Nephron (organoid): Measurements from ENCODE around the gene GLI3.
A peak's percentile ranks its signal among the peaks of the same experiment; 100 is the strongest.

Source experiments
- H3K27ac Mint-ChIP-seq, 3 experiments: 2 replicates each; pipeline ENCODE4 v1.8.0; 2020; ENCODE audit warnings: mixed read lengths in 3 of 3, mild to moderate bottlenecking in 2 of 3, moderate library complexity in 1 of 3
- H3K27me3 Mint-ChIP-seq: 2 replicates; pipeline ENCODE4 v1.8.0; 2021; ENCODE audit warnings: low read depth, mild to moderate bottlenecking, moderate library complexity, mixed read lengths
- H3K36me3 Mint-ChIP-seq: 2 replicates; pipeline ENCODE4 v1.8.0; 2020; ENCODE audit warnings: low read depth, mixed read lengths
- H3K4me1 Mint-ChIP-seq: 2 replicates; pipeline ENCODE4 v1.8.0; 2020; ENCODE audit warnings: mixed read lengths
- H3K4me3 Mint-ChIP-seq, 3 experiments: 2 replicates each; pipeline ENCODE4 v1.8.0; 2020; ENCODE audit warnings: mild to moderate bottlenecking in 3 of 3, mixed read lengths in 3 of 3, moderate library complexity in 2 of 3
- H3K9me3 Mint-ChIP-seq: 2 replicates; pipeline ENCODE4 v1.8.0; 2020; ENCODE audit warnings: mixed read lengths
- TF ChIP-seq, protein P1 (sequence below), 3 experiments: fragments of 200-600 bp; sonication (generic); IDR thresholded peaks; one replicate each; pipeline ENCODE4 v1.5.0; 2021; ENCODE audit warnings: antibody characterized with exemption in 3 of 3; ENCODE audit not compliant: unreplicated experiment in 3 of 3

Gene GLI3

DNA sequence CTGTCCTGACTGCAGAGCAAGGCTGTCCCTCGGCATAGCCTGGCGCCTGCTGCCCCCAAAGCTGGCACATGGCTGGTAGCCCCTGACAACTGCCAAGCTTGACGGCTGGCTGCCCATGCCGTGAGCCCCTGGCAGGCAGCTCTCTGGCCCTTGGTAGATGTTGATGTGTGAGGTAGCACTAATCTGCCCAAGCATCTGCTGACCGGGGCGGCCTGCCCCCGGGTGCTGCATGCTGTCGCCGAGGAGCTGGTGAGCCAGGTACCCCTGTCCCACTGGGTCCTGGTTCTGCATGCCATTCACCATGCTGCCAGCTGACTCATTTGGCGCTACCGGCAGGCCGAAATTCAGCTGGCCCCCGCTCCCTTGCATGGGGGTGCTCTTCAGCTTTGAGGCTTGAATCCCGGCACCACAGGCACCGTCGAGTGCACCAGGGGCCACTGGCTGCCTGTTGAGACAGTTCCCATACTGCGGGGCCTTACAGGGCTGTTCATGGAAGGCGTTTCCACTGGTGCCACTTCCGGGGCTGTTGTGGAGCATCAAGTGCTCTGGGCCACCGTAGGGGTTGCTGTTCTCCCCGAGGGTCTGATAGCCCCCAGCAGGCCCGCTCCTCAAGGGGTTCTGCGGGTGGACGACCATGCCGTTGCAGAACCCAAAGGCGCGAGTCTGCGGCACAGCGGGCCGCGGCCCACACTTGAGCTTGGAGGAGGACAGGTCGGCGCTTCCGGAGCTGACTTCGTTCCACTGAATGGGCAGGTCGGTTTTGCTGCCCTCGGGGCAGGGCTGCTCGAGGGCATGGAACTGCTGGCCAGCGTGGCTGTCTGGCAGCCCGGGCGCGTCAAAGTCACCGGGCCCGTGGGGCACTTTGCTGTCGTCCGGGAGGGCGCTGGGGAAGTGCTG lies 271.9 kb downstream of the GLI3 start:
- TF ChIP-seq, protein P1, sequence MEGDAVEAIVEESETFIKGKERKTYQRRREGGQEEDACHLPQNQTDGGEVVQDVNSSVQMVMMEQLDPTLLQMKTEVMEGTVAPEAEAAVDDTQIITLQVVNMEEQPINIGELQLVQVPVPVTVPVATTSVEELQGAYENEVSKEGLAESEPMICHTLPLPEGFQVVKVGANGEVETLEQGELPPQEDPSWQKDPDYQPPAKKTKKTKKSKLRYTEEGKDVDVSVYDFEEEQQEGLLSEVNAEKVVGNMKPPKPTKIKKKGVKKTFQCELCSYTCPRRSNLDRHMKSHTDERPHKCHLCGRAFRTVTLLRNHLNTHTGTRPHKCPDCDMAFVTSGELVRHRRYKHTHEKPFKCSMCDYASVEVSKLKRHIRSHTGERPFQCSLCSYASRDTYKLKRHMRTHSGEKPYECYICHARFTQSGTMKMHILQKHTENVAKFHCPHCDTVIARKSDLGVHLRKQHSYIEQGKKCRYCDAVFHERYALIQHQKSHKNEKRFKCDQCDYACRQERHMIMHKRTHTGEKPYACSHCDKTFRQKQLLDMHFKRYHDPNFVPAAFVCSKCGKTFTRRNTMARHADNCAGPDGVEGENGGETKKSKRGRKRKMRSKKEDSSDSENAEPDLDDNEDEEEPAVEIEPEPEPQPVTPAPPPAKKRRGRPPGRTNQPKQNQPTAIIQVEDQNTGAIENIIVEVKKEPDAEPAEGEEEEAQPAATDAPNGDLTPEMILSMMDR (IDR thresholded peaks at IDR 0.05; ENCODE audit: unreplicated experiment in 3 of 3): no peak
- H3K27ac Mint-ChIP-seq: no peak overlapping the region
- H3K4me1 Mint-ChIP-seq: peaks cover 3% of the 10 kb centered on the region
- no peaks in the 10 kb centered on the region for H3K27me3 Mint-ChIP-seq
- no peaks in the 10 kb centered on the region for H3K9me3 Mint-ChIP-seq
- no peak overlapping the region for H3K4me3 Mint-ChIP-seq
- peaks cover 71% of the 10 kb centered on the region for H3K36me3 Mint-ChIP-seq

DNA sequence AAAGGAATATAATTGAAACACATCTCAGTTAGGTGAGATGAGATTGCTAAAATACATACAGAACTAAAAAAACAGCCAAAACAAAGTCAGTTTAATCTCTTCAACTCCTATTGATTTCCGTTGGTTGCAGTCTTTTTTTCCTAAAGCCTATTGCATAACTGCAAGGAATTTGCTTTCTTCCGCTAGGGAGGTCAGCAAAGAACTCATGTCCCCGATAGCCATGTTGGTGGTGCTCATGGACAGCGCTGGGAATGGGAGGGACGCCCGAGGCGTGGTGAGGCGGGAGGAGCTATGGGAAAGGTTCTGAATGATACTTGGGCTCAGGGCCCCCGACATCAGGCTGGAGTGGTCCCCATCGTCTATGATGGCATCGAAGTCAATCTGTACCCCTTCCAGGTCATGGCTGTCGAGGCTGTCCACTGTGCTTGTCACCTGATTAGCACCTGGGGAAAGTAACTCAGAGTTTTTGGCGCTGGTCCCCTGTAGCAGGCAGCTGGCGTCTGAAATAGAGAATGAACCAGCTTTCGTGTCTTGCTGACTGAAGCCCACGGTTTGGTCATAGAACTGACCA lies 272.7 kb downstream of the GLI3 start:
- Mint-ChIP-seq H3K36me3 (peaks cover 66% of the 10 kb centered on the region), H3K27me3 (no peaks in the 10 kb centered on the region), H3K4me3 (no peak overlapping the region), H3K27ac (no peak overlapping the region), H3K9me3 (no peaks in the 10 kb centered on the region), H3K4me1 (peaks cover 12% of the 10 kb centered on the region)
- TF ChIP-seq, protein P1 (IDR thresholded peaks at IDR 0.05; ENCODE audit: unreplicated experiment in 3 of 3): no peak

- peaks cover 57% of the 10 kb centered on the region for H3K4me1 Mint-ChIP-seq
- TF ChIP-seq, protein P1 (IDR thresholded peaks at IDR 0.05; ENCODE audit: unreplicated experiment in 3 of 3): no peak
- peak overlapping the region; percentile 90 to 98 (median 97) for H3K27ac Mint-ChIP-seq
- peak overlapping the region in 1 of 3 experiments; percentile 58 for H3K4me3 Mint-ChIP-seq
- peaks cover 3% of the 10 kb centered on the region for H3K27me3 Mint-ChIP-seq
- H3K36me3 Mint-ChIP-seq: peaks cover 17% of the 10 kb centered on the region
- H3K9me3 Mint-ChIP-seq: no peaks in the 10 kb centered on the region
These were observed 280.3 kb downstream of the GLI3 start for GRCh38 chr7:41956705-41957104.

GRCh38 chr7:41955893-41956675 lies 280.9 kb downstream of the GLI3 start:
- H3K36me3 Mint-ChIP-seq: peaks cover 11% of the 10 kb centered on the region
- TF ChIP-seq, protein P1 (IDR thresholded peaks at IDR 0.05; ENCODE audit: unreplicated experiment in 3 of 3): no peak
- H3K27ac Mint-ChIP-seq: peak overlapping the region; percentile 90 to 98 (median 97)
- H3K4me1 Mint-ChIP-seq: peaks cover 59% of the 10 kb centered on the region
- H3K9me3 Mint-ChIP-seq: no peaks in the 10 kb centered on the region
- peak overlapping the region; percentile 29 to 58 (median 36) for H3K4me3 Mint-ChIP-seq
- peaks cover 3% of the 10 kb centered on the region for H3K27me3 Mint-ChIP-seq

GRCh38 chr7:41955451-41955850 lies 281.6 kb downstream of the GLI3 start:
- H3K4me3 Mint-ChIP-seq: peak overlapping the region in 2 of 3 experiments; percentile 21 to 58
- H3K4me1 Mint-ChIP-seq: peaks cover 63% of the 10 kb centered on the region
- H3K9me3 Mint-ChIP-seq: no peaks in the 10 kb centered on the region
- H3K27ac Mint-ChIP-seq: peak overlapping the region; percentile 90 to 98 (median 97)
- H3K36me3 Mint-ChIP-seq: peaks cover 10% of the 10 kb centered on the region
- peaks cover 3% of the 10 kb centered on the region for H3K27me3 Mint-ChIP-seq
- TF ChIP-seq, protein P1 (IDR thresholded peaks at IDR 0.05; ENCODE audit: unreplicated experiment in 3 of 3): no peak
